NCI-H345 (cell line): ENCODE results near the gene NCOA1.
A peak's percentile ranks its signal among the peaks of the same experiment; 100 is the strongest.
"Not testable (repeated sequence)": the region's sequence is repeated elsewhere in the genome, so short reads cannot be mapped to it uniquely, and the experiment has no call there.

Experiments
- DNase-seq: peaks from one replicate; lab custom pipeline; 2025; lab: John Stamatoyannopoulos, UW

The NCOA1 gene

GRCh38 chr2:24539258-24539657 is 48.2 kb downstream of the NCOA1 start:
- no peak for DNase-seq

GRCh38 chr2:24540011-24540477 is 49.0 kb downstream of the NCOA1 start:
- DNase-seq, result no peak

GRCh38 chr2:24541621-24542020 is 50.6 kb downstream of the NCOA1 start:
- no peak for DNase-seq

- no peak for DNase-seq
These were observed 51.3 kb downstream of the NCOA1 start for GRCh38 chr2:24542269-24542872.

- DNase-seq, result no peak
These were observed 52.2 kb downstream of the NCOA1 start for GRCh38 chr2:24543252-24543651.

- no peak for DNase-seq
These were observed 53.5 kb downstream of the NCOA1 start for GRCh38 chr2:24544456-24545115.

GRCh38 chr2:24546669-24547068 is 55.6 kb downstream of the NCOA1 start:
- no peak for DNase-seq

- DNase-seq, result no peak
These were observed 57.0 kb downstream of the NCOA1 start for GRCh38 chr2:24548058-24548457.

GRCh38 chr2:24550301-24550700 is 59.2 kb downstream of the NCOA1 start:
- not testable (repeated sequence) for DNase-seq

GRCh38 chr2:24551016-24551415 is 60.0 kb downstream of the NCOA1 start:
- no peak for DNase-seq

- no peak for DNase-seq
These were observed 61.8 kb downstream of the NCOA1 start for GRCh38 chr2:24552836-24553235.

- DNase-seq, result no peak
These were observed 67.9 kb downstream of the NCOA1 start for GRCh38 chr2:24558781-24559472.

- DNase-seq, result peak; percentile 23
These were observed 68.5 kb downstream of the NCOA1 start for GRCh38 chr2:24559473-24560113.

GRCh38 chr2:24565537-24565936 is 74.5 kb downstream of the NCOA1 start:
- no peak for DNase-seq

GRCh38 chr2:24566209-24566608 is 75.2 kb downstream of the NCOA1 start:
- DNase-seq, result no peak

GRCh38 chr2:24566630-24567029 is 75.6 kb downstream of the NCOA1 start:
- no peak for DNase-seq

GRCh38 chr2:24568551-24568950 is 77.5 kb downstream of the NCOA1 start:
- no peak for DNase-seq

- not testable (repeated sequence) for DNase-seq
These were observed 78.5 kb downstream of the NCOA1 start for GRCh38 chr2:24569565-24569964.

- DNase-seq, result no peak
These were observed 79.2 kb downstream of the NCOA1 start for GRCh38 chr2:24570225-24570624.

GRCh38 chr2:24571828-24572442 is 80.9 kb downstream of the NCOA1 start:
- no peak for DNase-seq

GRCh38 chr2:24576146-24576545 is 85.1 kb downstream of the NCOA1 start:
- DNase-seq, result no peak

GRCh38 chr2:24576617-24577016 is 85.6 kb downstream of the NCOA1 start:
- DNase-seq, result no peak
